ENCODE data around the gene TMEM163. TPM values are rescaled to one million over a fixed set of nuclear protein-coding genes. Genes with fewer than 3 reads are reported as not detected.

The TMEM163 gene
- total RNA-seq, 1 donor from 2014 or later: 0.21 TPM

DNA sequence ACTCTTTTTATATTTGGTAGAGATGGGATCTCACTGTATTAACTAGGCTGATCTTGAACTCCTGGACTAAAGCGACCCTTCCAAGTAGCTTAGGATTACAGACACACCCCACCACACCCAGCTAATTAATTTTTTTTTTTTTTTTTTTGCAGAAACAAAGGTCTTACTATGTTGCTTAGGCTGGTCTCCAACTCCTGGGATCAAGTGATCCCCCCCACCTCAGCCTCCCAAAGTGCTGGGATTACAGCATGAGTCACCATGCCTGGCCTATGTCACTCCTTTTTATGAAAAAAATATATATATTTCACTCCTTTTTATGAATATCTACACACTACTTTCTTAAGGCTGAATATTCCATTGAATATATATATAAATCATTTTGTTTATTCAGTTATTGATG, 302.2 kb downstream of the TMEM163 start:
- H3K9me3 Mint-ChIP-seq: no peaks in the 10 kb centered on the region
- no peak for DNase-seq (ENCODE audit: low spot score)
- peaks cover 2% of the 10 kb centered on the region for H3K36me3 Mint-ChIP-seq (ENCODE audit: low read depth)
- intact Hi-C loops (cut with micrococcal nuclease): no loop called here
- peaks cover 7% of the 10 kb centered on the region for H3K4me1 Mint-ChIP-seq (ENCODE audit: low read depth)
- H3K4me3 Mint-ChIP-seq: no peak overlapping the region
- no peaks in the 10 kb centered on the region for H3K27me3 Mint-ChIP-seq (ENCODE audit: insufficient read depth)
- H3K27ac Mint-ChIP-seq: no peak overlapping the region

DNA sequence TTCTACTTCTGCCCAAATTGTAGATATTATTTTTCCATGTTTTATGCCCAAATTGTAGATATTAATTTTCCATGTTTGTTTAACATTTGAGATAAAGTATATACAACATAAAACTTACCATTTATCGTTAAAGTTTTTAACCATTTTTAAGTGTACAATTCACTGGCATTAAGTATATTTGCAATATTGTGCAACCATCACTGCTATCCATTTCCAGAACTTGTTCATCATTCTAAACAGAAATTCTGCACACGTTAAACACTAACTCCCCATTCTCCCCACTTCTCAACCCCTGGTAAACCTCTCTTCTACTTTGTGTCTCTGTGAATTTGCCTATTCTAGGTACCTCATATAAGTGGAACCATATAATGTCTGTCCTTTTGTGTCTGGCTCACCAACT, 302.8 kb downstream of the TMEM163 start:
- Mint-ChIP-seq H3K27me3 (ENCODE audit: insufficient read depth) (no peaks in the 10 kb centered on the region), H3K4me3 (no peak overlapping the region), H3K36me3 (ENCODE audit: low read depth) (peaks cover 2% of the 10 kb centered on the region), H3K27ac (no peak overlapping the region), H3K4me1 (ENCODE audit: low read depth) (peaks cover 10% of the 10 kb centered on the region), H3K9me3 (no peaks in the 10 kb centered on the region)
- no peak for DNase-seq (ENCODE audit: low spot score)
- intact Hi-C loops (cut with micrococcal nuclease): no loop called here

DNA sequence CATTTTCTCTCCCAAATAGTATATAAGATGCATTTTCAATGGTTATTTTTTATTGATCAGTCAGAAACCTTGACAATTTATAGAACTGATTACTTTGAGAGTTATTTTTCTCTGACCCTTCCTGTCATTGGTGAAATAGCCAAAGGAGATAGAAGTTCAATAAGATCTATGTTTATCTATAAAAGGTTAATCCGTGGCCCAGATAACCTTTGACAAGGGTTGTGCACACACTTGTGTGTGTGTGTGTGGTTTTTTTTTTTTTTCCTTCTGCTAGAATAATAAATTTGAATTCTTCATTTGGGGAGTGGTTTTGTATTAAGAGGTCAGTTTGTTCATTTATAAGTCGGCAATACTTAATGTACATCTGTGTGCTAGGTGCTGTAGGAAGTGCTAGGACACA, 304.9 kb downstream of the TMEM163 start:
- H3K27me3 Mint-ChIP-seq (ENCODE audit: insufficient read depth): no peaks in the 10 kb centered on the region
- no peak overlapping the region for H3K4me3 Mint-ChIP-seq
- H3K27ac Mint-ChIP-seq: no peak overlapping the region
- intact Hi-C loops (cut with micrococcal nuclease): loop anchor here (2.0 kb wide), 1 partner anchor 123 kb away; no protein-coding TSS in a partner anchor
- H3K9me3 Mint-ChIP-seq: no peaks in the 10 kb centered on the region
- peaks cover 2% of the 10 kb centered on the region for H3K36me3 Mint-ChIP-seq (ENCODE audit: low read depth)
- DNase-seq (ENCODE audit: low spot score): no peak
- H3K4me1 Mint-ChIP-seq (ENCODE audit: low read depth): peaks cover 20% of the 10 kb centered on the region

DNA sequence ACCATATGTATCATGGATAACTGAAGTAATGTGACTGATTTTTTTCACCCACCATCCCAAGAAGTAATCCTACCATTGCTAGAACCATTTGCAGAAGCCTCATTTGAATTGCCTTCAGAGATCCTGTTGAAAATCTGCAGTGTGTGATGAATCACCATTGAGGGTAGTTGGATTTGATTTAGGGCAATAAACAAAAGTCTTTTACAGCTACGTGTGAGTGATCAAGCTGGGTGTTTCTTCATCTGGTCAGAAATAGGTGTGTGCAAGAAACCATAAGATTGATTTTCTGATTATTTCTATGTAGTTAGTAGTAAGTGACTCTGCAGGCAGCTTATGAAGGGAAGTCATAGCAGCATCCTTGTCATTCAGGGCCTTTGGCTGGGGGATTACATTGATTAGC, 305.4 kb downstream of the TMEM163 start:
- H3K9me3 Mint-ChIP-seq: no peaks in the 10 kb centered on the region
- H3K27ac Mint-ChIP-seq: no peak overlapping the region
- H3K4me3 Mint-ChIP-seq: no peak overlapping the region
- no peak for DNase-seq (ENCODE audit: low spot score)
- no peaks in the 10 kb centered on the region for H3K27me3 Mint-ChIP-seq (ENCODE audit: insufficient read depth)
- intact Hi-C loops (cut with micrococcal nuclease): loop anchor here (2.0 kb wide), 1 partner anchor 123 kb away; no protein-coding TSS in a partner anchor
- H3K4me1 Mint-ChIP-seq (ENCODE audit: low read depth): peaks cover 25% of the 10 kb centered on the region
- H3K36me3 Mint-ChIP-seq (ENCODE audit: low read depth): peaks cover 2% of the 10 kb centered on the region

DNA sequence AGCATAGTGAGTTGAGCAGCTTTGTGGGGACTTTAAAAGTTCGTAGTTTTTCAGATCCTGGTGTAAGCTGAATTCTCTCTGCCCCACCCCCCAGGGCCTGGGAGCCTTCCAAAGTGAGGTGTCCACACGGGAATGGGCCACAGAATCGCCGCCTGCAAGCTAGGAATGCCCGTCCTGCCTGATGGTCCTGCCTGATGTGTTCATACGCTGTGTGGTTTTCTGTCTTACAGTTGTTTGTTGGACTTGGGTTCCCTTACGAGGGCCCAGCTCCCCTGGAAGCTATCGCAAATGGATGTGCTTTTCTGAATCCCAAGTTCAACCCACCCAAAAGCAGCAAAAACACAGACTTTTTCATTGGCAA, 306.2 kb downstream of the TMEM163 start:
- H3K27me3 Mint-ChIP-seq (ENCODE audit: insufficient read depth): no peaks in the 10 kb centered on the region
- no peak overlapping the region for H3K27ac Mint-ChIP-seq
- peaks cover 2% of the 10 kb centered on the region for H3K36me3 Mint-ChIP-seq (ENCODE audit: low read depth)
- peaks cover 28% of the 10 kb centered on the region for H3K4me1 Mint-ChIP-seq (ENCODE audit: low read depth)
- no peaks in the 10 kb centered on the region for H3K9me3 Mint-ChIP-seq
- H3K4me3 Mint-ChIP-seq: no peak overlapping the region
- DNase-seq (ENCODE audit: low spot score): no peak
- intact Hi-C loops (cut with micrococcal nuclease): loop anchor here (1.0 to 2.0 kb wide), 4 partner anchors 122 to 294 kb away; no protein-coding TSS in a partner anchor

DNA sequence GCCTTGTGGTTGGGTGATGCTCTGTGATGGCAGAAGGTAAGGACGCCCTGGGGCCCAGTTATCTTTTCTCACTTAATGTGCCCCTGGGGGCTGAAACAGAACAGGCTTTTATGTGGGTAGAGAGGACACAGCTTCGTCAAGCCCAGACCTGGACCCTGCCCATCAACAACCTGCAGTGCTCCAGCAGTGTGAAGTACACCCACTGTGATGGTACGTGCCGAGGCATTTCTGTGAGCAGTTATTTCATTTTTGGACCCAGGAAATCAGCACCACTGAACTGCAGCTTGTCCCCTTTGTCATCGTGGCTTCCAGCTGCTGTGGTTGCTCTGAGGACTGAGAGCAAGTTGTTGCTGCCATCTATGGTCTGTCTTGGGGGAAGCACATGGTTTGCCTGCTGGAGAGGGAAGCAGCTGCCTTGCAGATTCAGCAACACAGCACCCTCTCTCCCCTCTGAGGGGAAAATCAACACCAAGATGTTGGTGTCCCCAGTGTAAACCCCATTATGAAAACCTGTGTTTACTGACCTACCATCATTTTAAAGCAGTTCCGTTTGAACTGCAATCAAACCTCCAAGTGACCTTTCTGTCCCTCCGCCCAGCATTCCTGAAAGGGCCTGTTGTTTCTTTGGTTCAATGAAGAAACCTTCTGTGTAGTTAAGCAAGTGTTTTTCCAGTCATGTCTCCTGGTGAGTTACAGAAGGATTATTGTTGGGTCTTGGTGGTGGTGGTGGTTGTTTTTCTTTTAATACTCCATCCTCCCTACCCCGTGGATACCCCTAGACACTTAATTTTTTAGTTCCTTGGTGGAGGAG, 306.8 kb downstream of the TMEM163 start:
- peaks cover 28% of the 10 kb centered on the region for H3K4me1 Mint-ChIP-seq (ENCODE audit: low read depth)
- peak; percentile 62 for DNase-seq (ENCODE audit: low spot score)
- no peaks in the 10 kb centered on the region for H3K9me3 Mint-ChIP-seq
- no peak overlapping the region for H3K4me3 Mint-ChIP-seq
- no peaks in the 10 kb centered on the region for H3K27me3 Mint-ChIP-seq (ENCODE audit: insufficient read depth)
- H3K27ac Mint-ChIP-seq: no peak overlapping the region
- H3K36me3 Mint-ChIP-seq (ENCODE audit: low read depth): peaks cover 2% of the 10 kb centered on the region
- intact Hi-C loops (cut with micrococcal nuclease): loop anchor here (1.0 to 2.0 kb wide), 4 partner anchors 121 to 294 kb away; no protein-coding TSS in a partner anchor

DNA sequence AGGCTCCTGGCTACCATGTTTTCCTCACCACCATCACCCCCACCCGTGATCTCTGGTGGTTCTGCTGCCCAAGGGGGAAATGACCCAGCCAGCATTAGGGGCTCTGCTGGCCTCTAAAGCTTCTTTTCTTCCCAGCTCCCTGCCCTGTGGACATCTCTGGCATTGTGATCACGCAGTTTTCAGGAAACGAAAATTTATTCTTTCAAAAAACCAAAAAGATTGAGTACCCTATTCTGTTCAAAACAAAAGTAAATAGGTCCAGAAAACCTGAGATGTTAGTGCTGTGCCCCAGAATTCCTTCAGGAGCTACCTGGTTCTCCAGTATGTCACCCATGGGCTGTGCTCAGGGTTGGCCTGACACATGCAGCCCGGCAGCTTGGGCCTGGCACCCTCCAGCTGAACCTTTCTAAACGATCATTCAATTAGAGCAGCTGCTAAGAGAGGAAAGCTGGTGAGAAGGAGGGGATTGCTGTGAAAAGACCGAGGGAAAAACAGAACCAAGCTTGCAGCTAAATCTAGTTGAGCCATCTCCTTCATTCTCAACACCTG, 307.4 kb downstream of the TMEM163 start:
- Mint-ChIP-seq H3K27ac (no peak overlapping the region), H3K27me3 (ENCODE audit: insufficient read depth) (no peaks in the 10 kb centered on the region), H3K36me3 (ENCODE audit: low read depth) (peaks cover 2% of the 10 kb centered on the region), H3K9me3 (no peaks in the 10 kb centered on the region), H3K4me1 (ENCODE audit: low read depth) (peaks cover 28% of the 10 kb centered on the region), H3K4me3 (no peak overlapping the region)
- intact Hi-C loops (cut with micrococcal nuclease): no loop called here
- DNase-seq (ENCODE audit: low spot score): no peak

DNA sequence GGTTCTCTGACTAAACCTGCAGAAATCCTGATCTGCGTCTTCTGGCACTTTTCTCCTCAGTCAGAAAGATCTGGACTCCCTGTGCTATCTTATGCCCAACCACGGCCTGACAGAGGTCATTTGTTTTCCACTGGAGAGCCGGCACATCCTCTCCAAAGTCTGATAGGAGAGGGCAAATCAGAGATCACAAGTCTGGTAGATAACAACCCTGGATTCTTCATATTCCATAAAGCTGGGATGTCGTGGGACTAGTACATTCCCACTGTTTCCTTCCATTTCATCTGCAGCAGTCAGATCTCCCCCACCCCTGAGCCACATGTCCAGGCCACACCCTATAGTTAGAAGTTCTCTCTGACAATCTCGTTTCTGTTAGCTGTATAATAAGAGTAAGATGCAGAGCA, 308.0 kb downstream of the TMEM163 start:
- no peak for DNase-seq (ENCODE audit: low spot score)
- Mint-ChIP-seq H3K27me3 (ENCODE audit: insufficient read depth) (no peaks in the 10 kb centered on the region), H3K4me3 (no peak overlapping the region), H3K9me3 (no peaks in the 10 kb centered on the region), H3K27ac (no peak overlapping the region), H3K36me3 (ENCODE audit: low read depth) (peaks cover 2% of the 10 kb centered on the region), H3K4me1 (ENCODE audit: low read depth) (peaks cover 28% of the 10 kb centered on the region)
- intact Hi-C loops (cut with micrococcal nuclease): no loop called here

DNA sequence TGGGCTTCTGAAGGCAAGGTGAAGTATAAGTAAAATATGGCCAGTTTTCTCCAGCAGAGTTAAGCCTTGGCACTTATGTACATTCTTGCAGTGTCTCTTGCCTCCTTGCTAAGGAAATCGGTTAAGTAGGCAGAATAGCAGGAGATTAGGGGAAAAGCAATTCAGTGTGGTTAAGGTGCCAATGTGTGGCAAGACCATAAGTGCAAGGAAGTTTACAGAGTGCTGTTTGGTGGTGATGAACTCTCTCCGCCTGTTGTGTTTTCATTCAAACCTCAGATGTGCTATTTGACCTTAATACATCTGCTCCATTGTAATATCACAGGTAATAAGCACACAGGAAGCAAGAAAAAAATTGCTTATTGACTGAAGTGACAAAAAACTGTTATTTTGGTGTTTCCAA, 308.8 kb downstream of the TMEM163 start:
- intact Hi-C loops (cut with micrococcal nuclease): no loop called here
- no peak for DNase-seq (ENCODE audit: low spot score)
- no peak overlapping the region for H3K4me3 Mint-ChIP-seq
- H3K4me1 Mint-ChIP-seq (ENCODE audit: low read depth): peaks cover 28% of the 10 kb centered on the region
- H3K27ac Mint-ChIP-seq: no peak overlapping the region
- H3K27me3 Mint-ChIP-seq (ENCODE audit: insufficient read depth): no peaks in the 10 kb centered on the region
- no peaks in the 10 kb centered on the region for H3K9me3 Mint-ChIP-seq
- H3K36me3 Mint-ChIP-seq (ENCODE audit: low read depth): peaks cover 2% of the 10 kb centered on the region

DNA sequence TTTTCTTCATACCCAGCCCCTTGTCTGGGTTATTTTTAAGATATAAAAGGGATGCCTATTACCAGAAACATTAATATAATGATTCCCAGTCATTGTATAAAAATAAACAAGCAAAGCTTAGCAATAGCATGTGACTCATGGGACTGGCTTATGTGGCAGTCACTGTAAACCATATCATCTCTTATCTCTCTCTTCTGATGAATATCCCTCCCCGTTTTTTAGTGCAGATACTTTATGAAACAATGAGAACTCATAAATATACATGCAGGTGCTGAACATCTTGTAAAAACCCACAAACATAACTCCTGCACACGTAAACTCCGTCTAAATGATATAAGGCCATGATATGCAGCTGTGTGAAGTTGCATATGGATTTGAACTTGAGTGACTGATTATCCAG, 310.0 kb downstream of the TMEM163 start:
- intact Hi-C loops (cut with micrococcal nuclease): no loop called here

DNA sequence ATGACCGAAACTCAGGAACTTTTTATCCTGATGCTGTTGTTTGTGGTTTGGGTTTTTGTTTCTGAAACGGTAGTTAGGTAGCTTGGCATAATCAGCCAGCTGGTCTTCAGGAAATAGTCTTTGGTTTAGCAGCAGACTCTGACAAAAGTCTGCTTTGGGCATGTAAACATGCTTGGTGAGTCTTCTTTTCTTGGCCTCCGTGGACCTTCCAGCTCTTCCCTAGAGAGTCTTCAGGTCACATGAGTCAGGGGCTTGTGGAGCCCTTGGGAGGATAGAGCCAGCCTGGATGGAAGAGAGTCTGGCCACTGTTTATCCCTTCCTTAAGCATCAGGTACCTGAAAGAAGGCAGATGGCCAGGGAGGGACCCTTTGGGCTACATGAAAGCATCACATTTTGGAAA, 310.4 kb downstream of the TMEM163 start:
- H3K4me3 Mint-ChIP-seq: no peak overlapping the region
- H3K9me3 Mint-ChIP-seq: no peaks in the 10 kb centered on the region
- intact Hi-C loops (cut with micrococcal nuclease): no loop called here
- no peak overlapping the region for H3K27ac Mint-ChIP-seq
- H3K27me3 Mint-ChIP-seq (ENCODE audit: insufficient read depth): no peaks in the 10 kb centered on the region
- no peak for DNase-seq (ENCODE audit: low spot score)
- peaks cover 28% of the 10 kb centered on the region for H3K4me1 Mint-ChIP-seq (ENCODE audit: low read depth)
- peaks cover 7% of the 10 kb centered on the region for H3K36me3 Mint-ChIP-seq (ENCODE audit: low read depth)

More for the DNA sequence above, 310.0 kb downstream of the TMEM163 start:
- no peaks in the 10 kb centered on the region for H3K27me3 Mint-ChIP-seq (ENCODE audit: insufficient read depth)
- H3K4me1 Mint-ChIP-seq (ENCODE audit: low read depth): peaks cover 28% of the 10 kb centered on the region
- peaks cover 4% of the 10 kb centered on the region for H3K36me3 Mint-ChIP-seq (ENCODE audit: low read depth)
- DNase-seq (ENCODE audit: low spot score): no peak
- H3K9me3 Mint-ChIP-seq: no peaks in the 10 kb centered on the region
- H3K27ac Mint-ChIP-seq: no peak overlapping the region
- H3K4me3 Mint-ChIP-seq: no peak overlapping the region

DNA sequence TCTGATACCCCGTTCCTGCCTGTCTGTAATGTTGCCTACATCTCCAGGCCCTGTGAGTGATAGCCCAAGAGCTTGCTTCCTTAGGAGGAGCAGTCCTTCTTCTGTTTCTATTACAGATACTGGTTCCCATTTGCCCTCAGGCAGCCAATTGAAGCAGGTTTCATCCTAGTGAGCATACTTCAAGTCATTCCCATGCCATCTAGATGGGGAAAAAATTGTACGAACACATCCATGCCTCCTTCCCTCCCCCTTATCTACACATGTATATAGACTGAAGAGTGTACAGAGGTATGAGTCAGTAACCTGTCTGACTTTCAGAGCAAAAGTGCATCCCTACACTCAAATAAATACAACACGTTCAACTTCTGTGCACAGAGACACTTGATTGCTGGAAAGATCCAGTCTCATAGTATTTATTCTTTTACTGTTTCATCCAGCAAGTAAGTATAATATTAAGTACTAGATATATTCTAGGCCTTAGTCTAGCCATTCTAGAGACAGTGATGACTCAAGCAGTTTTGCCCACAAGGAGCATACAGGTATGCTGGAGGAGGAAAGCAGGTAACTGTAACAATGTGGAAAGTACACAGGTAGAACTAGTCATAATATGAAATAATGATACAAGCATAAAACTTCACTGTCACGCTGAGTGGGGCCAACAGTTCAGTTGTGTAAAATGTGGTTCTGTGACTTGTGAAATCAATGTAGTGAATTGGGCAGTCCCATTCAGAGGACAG, 311.5 kb downstream of the TMEM163 start:
- Mint-ChIP-seq H3K27ac (no peak overlapping the region), H3K4me1 (ENCODE audit: low read depth) (peaks cover 28% of the 10 kb centered on the region)
- intact Hi-C loops (cut with micrococcal nuclease): no loop called here

DNA sequence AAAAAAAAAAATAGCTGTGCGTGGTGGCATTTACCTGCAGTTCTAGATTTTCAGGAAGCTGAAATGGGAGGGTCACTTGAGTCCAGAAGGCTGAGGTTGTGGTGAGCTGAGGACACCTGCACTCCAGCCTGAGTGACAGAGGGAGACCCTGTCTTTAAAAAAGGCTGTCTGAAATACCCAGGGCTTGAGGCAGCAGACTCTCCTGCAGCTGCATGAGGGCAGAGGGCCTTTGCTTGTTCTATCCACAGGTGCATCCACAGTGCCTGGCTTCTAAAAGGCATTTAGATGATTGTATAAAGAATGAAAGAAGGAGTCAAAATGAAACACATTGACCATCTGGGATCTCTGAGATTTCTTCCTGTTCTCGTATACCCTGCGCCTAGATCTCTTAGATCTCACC, 312.1 kb downstream of the TMEM163 start:
- no peak overlapping the region for H3K4me3 Mint-ChIP-seq
- intact Hi-C loops (cut with micrococcal nuclease): no loop called here
- no peak overlapping the region for H3K27ac Mint-ChIP-seq
- DNase-seq (ENCODE audit: low spot score): no peak
- H3K27me3 Mint-ChIP-seq (ENCODE audit: insufficient read depth): no peaks in the 10 kb centered on the region
- H3K36me3 Mint-ChIP-seq (ENCODE audit: low read depth): peaks cover 9% of the 10 kb centered on the region
- no peaks in the 10 kb centered on the region for H3K9me3 Mint-ChIP-seq
- peaks cover 22% of the 10 kb centered on the region for H3K4me1 Mint-ChIP-seq (ENCODE audit: low read depth)

More for the DNA sequence above, 311.5 kb downstream of the TMEM163 start:
- no peaks in the 10 kb centered on the region for H3K9me3 Mint-ChIP-seq
- H3K36me3 Mint-ChIP-seq (ENCODE audit: low read depth): peaks cover 9% of the 10 kb centered on the region
- no peak for DNase-seq (ENCODE audit: low spot score)
- no peak overlapping the region for H3K4me3 Mint-ChIP-seq
- H3K27me3 Mint-ChIP-seq (ENCODE audit: insufficient read depth): no peaks in the 10 kb centered on the region
